ENCODE measurements around the gene MRPS2.
"Not testable (repeated sequence)": the region's sequence is repeated elsewhere in the genome, so short reads cannot be mapped to it uniquely, and the experiment has no call there.

Gene MRPS2

GRCh38 chr9:135499326-135500070 is 984 bp upstream of the MRPS2 start:
- DNase-seq (ENCODE audit: low spot score) = peak; percentile 87

- DNase-seq (ENCODE audit: low spot score) = peak; percentile 42
These were observed 384 bp upstream of the MRPS2 start for GRCh38 chr9:135500071-135500524.

GRCh38 chr9:135501261-135502167 is 1.0 kb downstream of the MRPS2 start:
- DNase-seq (ENCODE audit: low spot score) = no peak

GRCh38 chr9:135502168-135502872 is 1.8 kb downstream of the MRPS2 start:
- no peak for DNase-seq (ENCODE audit: low spot score)

GRCh38 chr9:135502873-135503321 is 2.4 kb downstream of the MRPS2 start:
- no peak for DNase-seq (ENCODE audit: low spot score)

GRCh38 chr9:135503371-135504261 is 3.1 kb downstream of the MRPS2 start:
- DNase-seq (ENCODE audit: low spot score) = no peak

- DNase-seq (ENCODE audit: low spot score) = peak; percentile 59
These were observed 4.1 kb downstream of the MRPS2 start for GRCh38 chr9:135504262-135505243.

- DNase-seq (ENCODE audit: low spot score) = no peak
These were observed 5.1 kb downstream of the MRPS2 start for GRCh38 chr9:135505406-135506187.

GRCh38 chr9:135506327-135507103 is 6.0 kb downstream of the MRPS2 start:
- no peak for DNase-seq (ENCODE audit: low spot score)

- no peak for DNase-seq (ENCODE audit: low spot score)
These were observed 6.9 kb downstream of the MRPS2 start for GRCh38 chr9:135507104-135508035.

GRCh38 chr9:135508211-135508820 is 7.8 kb downstream of the MRPS2 start:
- DNase-seq (ENCODE audit: low spot score) = no peak

GRCh38 chr9:135509458-135509857 is 9.0 kb downstream of the MRPS2 start:
- DNase-seq (ENCODE audit: low spot score) = no peak

GRCh38 chr9:135512241-135512603 is 11.7 kb downstream of the MRPS2 start:
- no peak for DNase-seq (ENCODE audit: low spot score)

- DNase-seq (ENCODE audit: low spot score) = no peak
These were observed 12.4 kb downstream of the MRPS2 start for GRCh38 chr9:135512904-135513303.

GRCh38 chr9:135513351-135513846 is 12.9 kb downstream of the MRPS2 start:
- no peak for DNase-seq (ENCODE audit: low spot score)

- DNase-seq (ENCODE audit: low spot score) = not testable (repeated sequence)
These were observed 13.4 kb downstream of the MRPS2 start for GRCh38 chr9:135513906-135514305.
